HG03442 (cell line): ENCODE data around the gene MAPK1.
"Not testable (repeated sequence)": the region's sequence is repeated elsewhere in the genome, so short reads cannot be mapped to it uniquely, and the experiment has no call there.

ENCODE experiments used
- ATAC-seq: cut with Tn5 transposase; IDR thresholded peaks from one replicate; pipeline ENCODE4 v1.9.1; 2021; ENCODE audit warnings: mild to moderate bottlenecking, moderate library complexity; ENCODE audit not compliant: unreplicated experiment

Gene MAPK1

DNA sequence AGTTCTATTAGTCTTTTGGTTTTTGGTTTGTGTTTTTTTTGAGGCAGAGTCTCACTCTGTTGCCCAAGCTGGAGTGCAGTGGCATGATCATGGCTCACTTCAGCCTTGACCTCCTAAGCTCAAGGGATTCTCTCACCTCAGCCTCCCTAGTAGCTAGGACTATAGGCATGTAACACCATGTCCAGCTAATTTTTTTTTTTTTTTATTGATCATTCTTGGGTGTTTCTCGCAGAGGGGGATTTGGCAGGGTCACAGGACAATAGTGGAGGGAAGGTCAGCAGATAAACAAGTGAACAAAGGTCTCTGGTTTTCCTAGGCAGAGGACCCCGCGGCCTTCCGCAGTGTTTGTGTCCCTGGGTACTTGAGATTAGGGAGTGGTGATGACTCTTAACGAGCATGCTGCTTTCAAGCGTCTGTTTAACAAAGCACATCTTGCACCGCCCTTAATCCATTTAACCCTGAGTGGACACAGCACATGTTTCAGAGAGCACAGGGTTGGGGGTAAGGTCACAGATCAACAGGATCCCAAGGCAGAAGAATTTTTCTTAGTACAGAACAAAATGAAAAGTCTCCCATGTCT is 15.4 kb upstream of the MAPK1 start:
- not testable (repeated sequence) for ATAC-seq

DNA sequence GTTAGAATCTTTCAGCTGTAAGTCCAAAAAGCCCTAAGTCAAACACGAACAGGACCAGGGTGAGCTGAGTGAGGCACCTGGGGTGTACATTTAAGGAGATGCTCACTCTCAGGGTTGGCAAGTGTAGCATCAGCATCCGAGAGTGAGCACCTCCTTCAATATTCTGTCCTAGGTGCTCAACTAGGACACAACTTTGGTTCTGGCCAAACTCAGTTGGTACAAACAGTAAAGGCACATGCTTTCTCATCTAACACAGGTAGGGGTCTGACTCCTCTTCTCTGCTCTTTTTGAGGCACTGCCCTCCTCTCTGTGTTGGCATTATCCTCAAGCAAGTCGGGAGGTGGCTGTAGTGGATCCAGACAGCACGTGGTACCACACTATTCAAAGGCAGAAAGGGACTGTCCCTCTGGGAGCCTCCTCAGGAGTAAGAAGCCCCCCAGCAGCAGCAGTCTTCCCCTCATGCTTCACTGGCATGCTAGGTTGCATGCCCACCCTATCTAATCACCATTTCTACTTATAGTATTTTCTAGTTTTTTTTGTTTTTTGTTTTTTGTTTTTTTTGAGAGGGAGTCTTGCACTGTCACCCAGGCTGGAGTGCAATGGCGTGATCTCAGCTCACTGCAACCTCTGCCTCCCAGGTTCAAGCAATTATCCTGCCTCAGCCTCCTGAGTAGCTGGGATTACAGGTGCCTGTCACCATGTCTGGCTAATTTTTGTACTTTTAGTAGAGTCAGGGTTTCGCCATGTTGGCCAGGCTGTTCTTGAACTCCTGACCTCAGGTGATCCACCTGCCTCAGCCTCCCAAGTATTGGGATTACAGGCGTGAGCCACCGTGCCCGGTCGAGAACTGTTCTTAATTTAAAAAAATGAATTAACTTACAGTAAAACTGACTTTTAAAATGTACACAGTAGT is 14.7 kb upstream of the MAPK1 start:
- ATAC-seq: no peak

DNA sequence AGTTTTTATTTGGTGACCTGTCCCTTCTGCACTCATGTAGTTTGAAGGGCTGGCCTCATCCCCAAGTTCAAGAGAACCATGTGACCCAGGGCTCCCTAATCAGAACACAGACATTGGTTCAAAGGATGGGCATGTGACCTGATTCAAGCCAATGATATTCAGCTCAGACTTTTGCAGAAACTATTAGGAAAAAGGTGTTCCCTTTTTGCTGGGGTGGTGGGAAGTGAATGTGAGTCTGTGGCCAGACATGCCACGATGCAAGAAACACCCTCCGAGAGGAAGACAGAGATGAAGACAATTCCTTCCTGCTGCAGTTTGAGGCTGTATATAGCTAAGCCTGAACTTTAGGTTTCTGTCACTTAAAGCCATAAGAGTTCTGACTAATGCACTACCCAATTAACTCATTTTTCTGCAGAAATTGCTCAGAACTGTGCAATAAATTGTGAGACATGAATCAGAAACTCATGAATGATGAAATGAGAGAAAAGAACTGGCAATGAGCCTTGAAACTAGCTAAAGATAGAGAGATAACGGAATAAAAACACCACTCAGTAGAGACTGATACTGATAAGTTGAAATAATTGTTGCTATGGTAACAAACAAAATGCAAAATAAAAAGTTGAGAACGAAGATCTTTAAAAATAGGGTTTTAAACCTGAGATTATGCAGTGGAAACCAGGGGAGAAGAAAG is 9.2 kb upstream of the MAPK1 start:
- no peak for ATAC-seq

DNA sequence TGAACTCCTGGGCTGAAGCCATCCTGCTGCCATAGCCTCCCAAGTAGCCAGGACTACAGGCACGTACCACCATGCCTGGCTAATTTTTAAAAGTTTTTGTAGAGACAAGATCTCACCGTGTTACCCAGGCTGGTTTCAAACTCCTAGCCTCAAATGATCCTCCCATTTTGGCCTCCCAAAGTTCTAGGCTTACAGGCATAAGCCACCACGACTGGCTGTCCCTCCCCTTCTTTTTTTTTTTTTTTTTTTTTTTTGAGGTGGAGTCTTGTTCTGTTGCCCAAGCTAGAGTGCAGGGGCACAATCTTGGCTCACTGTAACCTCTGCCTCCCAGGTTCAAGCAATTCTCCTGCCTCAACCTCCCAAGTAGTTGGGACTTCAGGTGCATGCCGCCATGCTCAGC is 7.5 kb upstream of the MAPK1 start:
- not testable (repeated sequence) for ATAC-seq

DNA sequence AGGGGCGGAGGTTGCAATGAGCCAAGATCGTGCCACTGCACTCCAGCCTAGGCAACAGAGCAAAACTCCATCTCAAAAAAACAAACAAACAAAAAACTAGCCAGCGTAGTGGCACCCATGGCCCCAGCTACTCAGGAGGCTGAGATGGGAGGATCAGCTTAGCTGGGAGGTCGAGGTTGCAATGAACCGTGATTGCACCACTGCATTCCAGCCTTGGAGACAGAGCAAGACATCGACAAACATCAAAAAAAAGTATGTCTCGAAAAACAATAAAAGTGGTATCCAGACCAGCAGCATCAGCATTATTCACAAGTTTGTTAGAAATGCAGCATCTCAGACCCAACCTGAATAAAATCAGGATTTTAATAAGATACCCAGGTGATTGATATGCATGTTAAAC is 6.2 kb upstream of the MAPK1 start:
- no peak for ATAC-seq

DNA sequence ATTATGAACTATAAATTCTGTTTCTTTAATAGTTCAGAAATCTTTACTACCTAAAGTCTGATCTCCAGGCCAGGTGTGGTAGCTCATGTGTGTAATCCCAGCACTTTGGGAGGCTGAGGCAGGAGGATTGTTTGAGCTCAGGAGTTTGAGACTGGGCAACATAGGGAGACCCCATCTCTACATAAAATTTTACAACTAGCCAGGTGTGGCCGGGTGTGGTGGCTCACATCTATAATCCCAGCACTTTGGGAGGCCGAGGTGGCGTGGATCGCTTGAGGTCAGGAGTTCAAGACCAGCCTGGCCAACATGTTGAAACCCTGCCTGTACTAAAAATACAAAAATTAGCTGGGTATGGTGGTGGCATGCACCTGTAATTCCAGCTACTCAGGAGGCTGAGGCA is 5.3 kb upstream of the MAPK1 start:
- not testable (repeated sequence) for ATAC-seq

DNA sequence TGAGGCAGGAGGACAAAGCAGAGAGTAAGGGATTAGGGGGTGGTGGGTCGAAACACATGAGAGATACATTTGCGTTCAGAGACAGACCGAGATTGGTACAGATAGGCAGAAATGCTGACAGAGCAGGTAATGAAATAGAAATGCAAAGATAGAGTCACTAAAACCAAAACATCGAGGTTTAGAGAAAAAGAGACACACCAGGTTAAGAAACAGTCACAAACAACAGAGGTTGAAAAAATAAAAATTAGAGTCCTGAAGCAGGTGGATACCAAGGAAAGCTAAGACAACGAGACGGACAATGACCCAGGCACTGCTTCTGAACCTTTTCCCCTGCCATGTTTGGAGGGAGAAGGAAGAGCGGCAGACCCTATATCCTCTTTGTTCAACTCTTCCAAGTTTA is 1.2 kb upstream of the MAPK1 start:
- ATAC-seq: no peak

DNA sequence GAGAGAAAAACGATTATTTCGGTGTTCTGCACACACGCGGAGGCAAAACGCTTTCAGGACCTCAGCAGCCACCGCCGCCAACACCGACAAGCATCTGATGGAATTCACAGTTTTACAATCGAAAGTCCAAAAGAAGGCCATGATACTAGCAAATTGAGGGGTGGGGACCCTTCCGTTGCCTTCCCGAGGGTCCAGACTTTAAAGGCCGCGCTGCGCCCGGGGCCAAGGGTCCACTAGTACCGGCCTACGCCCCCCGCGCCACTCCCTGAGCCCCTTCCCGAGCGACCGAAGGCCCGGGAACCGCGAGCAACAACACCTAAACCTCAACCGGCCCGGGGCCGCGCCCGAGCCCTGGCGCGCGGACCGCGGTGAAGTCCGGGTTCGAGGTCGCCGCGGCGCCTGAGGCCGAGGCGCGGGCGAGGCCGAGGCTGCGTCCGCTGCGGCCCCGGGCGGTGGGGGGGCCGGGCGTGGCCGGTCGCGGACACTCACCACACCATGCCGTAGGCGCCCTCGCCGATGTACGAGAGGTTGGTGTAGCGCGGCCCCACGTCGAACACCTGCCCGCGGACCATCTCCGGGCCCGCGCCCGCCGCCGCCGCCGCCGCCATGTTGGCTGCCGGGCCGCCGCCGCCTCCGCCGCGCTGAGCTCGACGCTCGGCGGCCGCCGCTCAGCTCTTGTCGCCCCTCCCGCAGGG is 465 bp downstream of the MAPK1 start:
- peak; percentile 15 for ATAC-seq

DNA sequence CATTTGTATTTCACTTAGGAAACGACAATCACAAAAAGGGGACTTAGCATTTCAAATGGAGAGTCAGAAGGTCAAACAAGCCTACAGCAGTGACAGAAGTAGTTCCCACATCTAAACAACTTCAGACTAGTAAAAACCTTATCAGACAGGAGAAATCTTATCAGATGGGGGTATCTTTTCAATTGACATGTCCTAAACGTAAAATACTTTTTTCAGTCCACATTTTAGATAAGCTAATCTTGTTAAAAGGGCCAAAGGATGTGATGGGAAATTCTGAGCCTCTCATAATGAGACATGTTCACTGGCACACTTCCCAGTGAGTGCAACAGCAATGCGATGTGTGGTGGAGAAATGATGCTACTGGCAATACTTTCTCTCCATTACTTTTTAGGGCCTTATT is 2.4 kb downstream of the MAPK1 start:
- no peak for ATAC-seq

DNA sequence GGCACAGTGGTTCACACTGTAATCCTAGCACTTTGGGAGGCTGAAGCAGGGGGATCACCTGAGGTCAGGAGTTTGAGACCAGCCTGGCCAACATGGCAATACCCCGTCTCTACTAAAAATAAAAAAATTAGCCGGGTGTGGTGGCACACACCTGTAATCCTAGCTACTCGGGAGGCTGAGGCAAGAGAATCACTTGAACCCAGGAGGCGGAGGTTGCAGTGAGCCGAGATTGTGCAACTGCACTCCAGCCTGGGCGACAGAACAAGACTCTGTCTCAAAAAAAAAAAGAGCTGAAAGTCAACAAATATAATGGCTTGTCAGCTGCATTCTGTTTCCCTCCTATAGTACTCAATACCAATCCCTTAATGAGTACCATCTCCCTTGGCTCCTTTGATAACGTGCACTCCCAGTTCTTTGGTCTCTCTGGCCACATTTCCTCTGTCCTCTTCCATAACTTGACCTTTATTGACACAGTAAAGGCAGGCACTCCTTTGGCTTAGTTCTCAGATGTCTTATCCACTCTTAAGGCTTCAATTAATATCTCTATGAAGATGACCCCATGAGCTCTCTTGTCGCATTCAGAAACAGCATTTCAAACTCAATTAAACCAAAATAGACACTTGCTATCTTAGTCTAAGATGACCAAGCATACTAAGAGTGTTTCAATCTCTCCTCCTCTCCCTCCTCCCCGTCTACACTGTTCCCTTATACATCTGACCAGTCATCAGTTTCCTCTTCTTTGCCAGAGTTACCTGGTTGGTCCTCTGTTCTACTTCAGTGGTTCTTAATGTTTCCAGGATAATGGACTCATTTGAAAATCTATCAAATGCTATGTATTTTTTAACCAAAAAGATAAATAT is 4.8 kb downstream of the MAPK1 start:
- ATAC-seq: no peak

DNA sequence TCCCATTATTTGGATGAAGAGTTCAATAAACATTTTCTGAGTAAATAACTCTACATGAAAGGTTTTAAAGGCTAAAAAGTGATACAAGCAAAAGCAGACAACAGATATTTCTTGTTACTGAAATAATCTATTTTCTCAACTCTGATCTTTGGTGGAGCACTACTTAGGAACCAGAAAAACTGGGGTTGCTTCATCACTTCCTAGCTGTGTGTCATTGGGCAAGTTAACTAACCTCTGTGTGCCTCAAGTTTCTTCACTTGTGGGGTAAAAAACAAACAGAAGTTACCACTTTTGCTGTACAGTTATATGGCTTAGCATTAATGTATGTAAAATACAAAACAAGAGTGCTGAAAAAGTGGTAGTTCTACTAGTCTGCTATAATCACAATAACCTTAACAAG is 5.6 kb downstream of the MAPK1 start:
- ATAC-seq: no peak

DNA sequence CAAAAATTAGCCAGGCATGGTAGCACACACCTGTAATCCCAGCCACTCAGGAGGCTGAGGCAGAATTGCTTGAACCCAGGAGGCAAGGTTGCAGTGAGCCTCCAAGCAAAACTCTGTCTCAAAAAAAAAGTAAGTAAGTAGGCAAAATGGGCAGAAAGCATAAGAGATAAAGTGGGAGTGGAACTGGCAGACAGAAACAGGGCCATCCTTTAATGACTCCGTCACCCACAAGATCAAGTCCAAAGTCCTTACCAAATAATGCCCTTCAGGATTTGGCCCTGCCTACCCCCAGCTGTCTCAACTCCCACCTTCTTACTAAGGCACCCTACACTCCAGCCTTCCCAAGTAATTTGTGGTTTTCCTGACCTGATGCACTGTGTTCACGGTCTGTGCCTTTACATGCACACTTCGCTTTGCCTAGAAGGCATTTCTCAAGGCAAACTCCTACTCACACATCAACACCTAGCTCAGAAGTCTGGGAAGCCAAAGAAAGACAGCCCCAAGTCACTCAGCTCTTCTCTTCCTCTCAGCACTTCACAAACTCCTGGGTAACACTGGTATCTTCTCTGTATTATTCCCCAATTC is 6.1 kb downstream of the MAPK1 start:
- no peak for ATAC-seq

DNA sequence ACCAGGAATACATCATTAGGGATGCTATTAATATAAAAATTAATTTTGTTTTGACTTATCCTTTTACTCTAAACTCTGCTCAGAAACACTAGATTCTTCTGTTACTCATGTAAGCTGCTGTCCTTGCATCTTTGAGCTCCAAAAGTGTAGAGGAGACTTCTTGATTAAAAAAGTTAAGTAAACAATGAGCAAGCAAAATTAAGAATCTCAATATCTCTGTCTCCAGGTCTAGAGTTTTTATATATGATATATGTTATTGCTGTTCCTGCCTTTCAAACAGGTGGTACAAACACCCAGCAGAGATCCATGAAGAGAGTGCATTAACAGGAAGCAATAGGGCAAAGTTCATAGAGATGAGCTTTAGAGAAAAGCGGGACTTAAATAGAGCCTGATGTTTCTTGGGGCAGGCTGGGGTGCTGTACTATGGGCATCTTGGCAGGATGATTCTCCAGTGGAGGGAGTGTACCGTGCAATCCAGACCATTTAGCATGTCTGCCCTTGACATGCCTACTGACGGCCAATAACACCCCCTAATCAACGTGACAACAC is 6.9 kb downstream of the MAPK1 start:
- ATAC-seq: no peak

DNA sequence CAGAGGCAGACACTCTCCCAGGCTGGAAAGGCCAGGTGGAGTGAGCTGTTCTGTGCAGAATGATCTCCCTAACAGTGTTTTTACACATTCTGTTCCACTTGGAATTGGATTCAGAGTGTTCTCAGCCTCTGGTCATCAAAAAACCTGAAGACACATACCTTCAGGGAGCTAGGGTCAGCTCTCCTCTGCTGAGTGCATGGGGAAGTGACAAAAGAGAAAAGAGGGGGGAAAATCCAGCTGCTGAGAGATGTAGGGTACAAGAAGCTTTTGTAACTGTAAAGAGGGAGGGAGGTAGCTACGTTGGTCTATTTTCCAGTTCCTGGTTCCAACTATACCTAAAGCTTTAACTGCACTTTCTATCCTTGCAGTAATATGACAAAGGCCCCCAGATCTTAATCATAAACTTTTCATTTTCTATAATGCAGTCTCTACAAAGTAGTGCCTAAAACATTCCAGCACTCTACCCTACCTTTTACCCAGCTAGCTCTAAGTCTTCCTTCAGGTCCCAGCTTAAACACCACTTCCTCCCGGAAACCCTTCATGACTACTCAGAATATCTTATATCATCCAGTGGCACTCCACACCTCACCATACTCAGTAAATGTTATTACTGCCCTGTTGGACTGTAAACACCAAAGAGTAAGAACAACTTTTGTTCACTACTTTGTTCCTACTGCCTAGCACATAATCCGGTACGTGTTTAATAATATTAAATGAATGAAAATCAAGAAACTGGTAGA is 9.2 kb downstream of the MAPK1 start:
- ATAC-seq: no peak

DNA sequence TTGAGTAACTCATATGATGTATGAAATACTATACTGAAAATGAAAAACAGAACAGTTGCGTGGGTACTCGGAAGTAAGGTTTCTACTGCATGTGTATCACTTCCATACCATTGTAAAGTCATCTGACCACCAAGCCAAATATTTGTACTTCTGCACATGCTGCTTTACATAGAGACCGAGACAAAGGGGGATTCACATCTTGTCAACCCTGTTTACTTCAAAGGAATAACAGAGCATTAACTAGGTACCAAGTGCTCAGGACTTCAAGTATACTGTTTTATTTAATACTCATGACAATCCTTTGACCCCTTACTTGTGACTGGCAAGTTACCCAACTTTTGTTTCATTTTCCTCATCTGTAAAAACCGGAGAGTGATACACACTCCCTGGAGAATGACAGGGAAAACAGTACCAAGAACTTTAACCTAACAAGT is 9.9 kb downstream of the MAPK1 start:
- ATAC-seq: no peak

DNA sequence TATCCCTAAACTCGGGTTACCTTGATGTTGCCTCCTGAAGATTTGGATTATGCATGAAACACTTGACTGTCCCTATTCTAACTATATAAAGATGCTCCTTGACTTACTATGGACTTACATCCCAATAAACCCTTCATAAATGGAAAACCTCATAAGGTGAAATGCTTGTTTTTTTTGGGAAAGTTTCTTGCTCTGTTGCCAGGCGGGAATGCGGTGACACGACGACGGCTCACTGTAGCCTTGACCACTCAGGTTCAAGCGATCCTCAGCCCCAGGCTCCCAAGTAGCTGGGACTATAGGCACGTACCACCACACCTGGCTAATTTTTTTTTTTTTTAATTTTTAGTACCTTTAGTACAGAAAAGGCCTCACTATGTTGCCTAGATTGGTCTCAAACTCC is 10.6 kb downstream of the MAPK1 start:
- no peak for ATAC-seq

DNA sequence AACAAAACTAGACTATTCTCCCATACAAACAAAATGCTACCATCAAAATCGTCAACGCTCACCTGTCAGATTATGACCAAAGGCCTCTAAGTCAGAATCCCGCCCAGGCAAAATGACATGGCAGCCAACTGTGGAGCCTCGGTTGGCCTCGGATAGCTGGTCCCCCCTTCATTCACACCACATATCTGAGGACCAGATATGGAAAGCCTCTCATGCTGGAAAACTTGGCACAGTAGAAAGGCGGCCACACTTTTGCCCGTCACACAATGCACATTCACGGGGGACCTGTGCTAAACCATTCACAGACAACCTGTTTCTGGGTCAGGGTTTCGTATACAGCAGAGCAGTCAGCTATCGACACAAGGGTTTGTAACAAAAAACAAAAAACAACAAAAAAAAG is 11.2 kb downstream of the MAPK1 start:
- ATAC-seq: no peak

DNA sequence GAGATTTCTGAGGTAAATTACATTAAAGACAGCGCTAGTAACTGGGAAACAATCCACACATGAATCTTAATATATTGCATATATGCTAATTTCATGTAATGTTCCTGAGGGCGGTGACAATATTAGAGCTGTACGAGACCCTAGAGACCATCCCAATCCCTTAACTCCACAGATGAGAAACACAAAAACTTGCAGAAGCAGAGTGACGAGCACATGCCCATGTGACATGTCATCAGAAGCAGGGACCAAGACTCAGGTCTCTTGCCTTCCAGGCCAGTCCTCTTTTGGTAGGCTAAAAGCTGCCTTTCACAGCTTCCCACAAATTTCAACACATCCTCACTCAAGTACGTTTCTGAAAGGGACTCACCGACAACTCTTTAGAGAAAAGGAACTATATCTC is 11.8 kb downstream of the MAPK1 start:
- no peak for ATAC-seq

DNA sequence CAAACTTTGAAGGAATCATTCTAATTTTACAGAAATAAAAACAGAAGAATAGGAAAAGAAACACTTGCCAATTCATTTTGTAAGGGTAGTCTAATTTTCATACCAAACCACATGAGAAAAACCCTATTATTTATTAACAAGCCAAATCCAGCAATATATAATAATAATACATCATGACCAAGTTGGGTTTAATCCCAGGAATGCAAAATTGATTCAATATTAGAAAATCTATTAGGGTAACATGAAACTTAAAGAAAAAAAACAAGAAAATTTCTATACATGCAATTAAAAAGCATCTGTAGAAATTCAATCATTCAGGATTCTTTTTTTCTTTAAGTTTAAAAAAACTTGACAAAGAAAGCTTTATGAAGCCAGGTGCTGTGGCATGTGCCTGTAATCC is 16.8 kb downstream of the MAPK1 start:
- ATAC-seq: no peak
